Activated CD8-positive, alpha-beta T cell treated with anti-CD3 and anti-CD28 coated beads, Interleukin-2, amount 10 ng/mL, durations not matched to agents 7 days and 5 days (primary cell): Measurements from ENCODE around the gene BEST3. TPM values are rescaled to one million over a fixed set of nuclear protein-coding genes. Genes with fewer than 3 reads are reported as not detected.
"Not testable (repeated sequence)": the region's sequence is repeated elsewhere in the genome, so short reads cannot be mapped to it uniquely, and the experiment has no call there.

ENCODE experiments used
- ATAC-seq: fragments of 150-1000 bp; cut with Tn5 transposase; one replicate; pipeline ENCODE4 v1.10.0; 2021; ENCODE audit warnings: moderate library complexity
- CTCF ChIA-PET: fragments of 350-600 bp; sonication (Branson Sonifier 250); formaldehyde crosslinking; loops from one replicate; lab custom pipeline; 2021; ENCODE audit warnings: antibody characterized with exemption; lab: Charles Lee
- POLR2A ChIA-PET: fragments of 350-600 bp; sonication (Branson Sonifier 250); formaldehyde crosslinking; loops from one replicate; lab custom pipeline; 2021; ENCODE audit warnings: antibody characterized with exemption; lab: Charles Lee
- DNase-seq: peaks from one replicate; pipeline ENCODE4 v3.0.0-alpha.2; 2020
- H3K27ac Mint-ChIP-seq: one replicate; pipeline ENCODE4 v1.8.0; 2021; ENCODE audit warnings: mild to moderate bottlenecking, mixed read lengths
- H3K27me3 Mint-ChIP-seq: one replicate; pipeline ENCODE4 v1.8.0; 2021; ENCODE audit warnings: low read depth, mixed read lengths
- H3K36me3 Mint-ChIP-seq: one replicate; pipeline ENCODE4 v1.8.0; 2021; ENCODE audit warnings: low read depth, mixed read lengths
- H3K4me1 Mint-ChIP-seq: one replicate; pipeline ENCODE4 v1.8.0; 2021; ENCODE audit warnings: low read depth, mixed read lengths
- H3K4me3 Mint-ChIP-seq: one replicate; pipeline ENCODE4 v1.8.0; 2021; ENCODE audit warnings: mild to moderate bottlenecking, mixed read lengths
- H3K9me3 Mint-ChIP-seq: one replicate; pipeline ENCODE4 v1.8.0; 2022; ENCODE audit warnings: mixed read lengths; ENCODE audit not compliant: insufficient read depth
- total RNA-seq, 2 experiments: library from RNA; stranded (reverse); gene quantifications; one replicate each; pipeline ENCODE4 v1.2.3, GENCODE V29; 2021

BEST3 gene
- total RNA-seq, 2 experiments from 2014 or later: not detected

DNA sequence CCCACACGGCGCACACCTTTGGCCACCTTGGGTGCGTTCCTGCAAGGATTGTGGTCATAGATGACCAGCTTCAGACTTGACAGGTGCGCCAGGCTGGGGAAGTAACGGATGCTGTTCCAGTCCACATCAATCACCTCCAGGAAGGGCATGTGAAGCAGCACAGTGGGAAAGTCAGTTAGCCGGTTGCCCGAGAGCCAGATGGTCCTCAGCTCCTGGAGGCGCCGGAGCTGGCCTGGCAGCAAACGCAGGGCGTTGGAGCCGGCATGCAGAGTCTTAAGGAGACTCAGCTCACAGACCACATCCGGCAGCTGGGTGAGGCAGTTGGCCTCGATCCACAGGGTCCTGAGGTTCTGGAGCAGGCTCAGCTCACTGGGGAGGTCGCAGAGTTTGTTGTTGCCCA, 89.0 kb downstream of the BEST3 start:
- Mint-ChIP-seq H3K4me3 (no peak overlapping the region), H3K36me3 (no peaks in the 10 kb centered on the region), H3K27me3 (peaks cover 9% of the 10 kb centered on the region), H3K9me3 (no peaks in the 10 kb centered on the region), H3K4me1 (no peaks in the 10 kb centered on the region), H3K27ac (no peak overlapping the region)
- ChIA-PET POLR2A (no interaction called here), CTCF (interaction anchor here (0.6 kb wide), 1 partner anchor 45 kb away, joined by 3 read pairs; no protein-coding TSS in a partner anchor)
- ATAC-seq (no peak), DNase-seq (no peak)

GRCh38 chr12:69608114-69608513, 91.0 kb downstream of the BEST3 start:
- H3K4me3 Mint-ChIP-seq: no peak overlapping the region
- ATAC-seq (no peak), DNase-seq (no peak)
- POLR2A ChIA-PET: no interaction called here
- peaks cover 7% of the 10 kb centered on the region for H3K36me3 Mint-ChIP-seq
- peaks cover 9% of the 10 kb centered on the region for H3K27me3 Mint-ChIP-seq
- no peak overlapping the region for H3K27ac Mint-ChIP-seq
- H3K4me1 Mint-ChIP-seq: no peaks in the 10 kb centered on the region
- CTCF ChIA-PET: interaction anchor here (0.7 to 0.9 kb wide), 2 partner anchors 250 to 317 kb away, joined by 3 to 5 read pairs; no protein-coding TSS in a partner anchor
- H3K9me3 Mint-ChIP-seq: no peaks in the 10 kb centered on the region

- H3K4me3 Mint-ChIP-seq, DNase-seq, H3K27me3 Mint-ChIP-seq, H3K9me3 Mint-ChIP-seq, ATAC-seq, POLR2A ChIA-PET, H3K27ac Mint-ChIP-seq, CTCF ChIA-PET, H3K4me1 Mint-ChIP-seq: not testable (repeated sequence)
- peaks cover 36% of the 10 kb centered on the region for H3K36me3 Mint-ChIP-seq
These were observed 94.8 kb downstream of the BEST3 start for GRCh38 chr12:69604275-69604674.

Other genes with a start within 250 kb of the BEST3 start
- 10 to 100 TPM; 13.0 to 13.7 TPM for gene FRS2, start 228.9 kb downstream of the BEST3 start, total RNA-seq
- 100 to 1,000 TPM; 238 to 252 TPM for gene CCT2, start 113.8 kb downstream of the BEST3 start, total RNA-seq
- gene LRRC10, start 88.4 kb downstream of the BEST3 start, total RNA-seq: not detected
- 10 to 100 TPM; 26.2 to 27.7 TPM for gene RAB3IP, start 39.6 kb upstream of the BEST3 start, total RNA-seq
- not detected for gene MYRFL, start 125.9 kb upstream of the BEST3 start, total RNA-seq